ES-I3 (cell line): ENCODE results near the gene PRAMEF8.
"Not testable (repeated sequence)": the region's sequence is repeated elsewhere in the genome, so short reads cannot be mapped to it uniquely, and the experiment has no call there.

Source experiments
- H3K36me3 ChIP-seq: 2 replicates; pipeline ENCODE4 v1.6.1; 2013; ENCODE audit warnings: mild to moderate bottlenecking, low read length, control low read depth, moderate library complexity; ENCODE audit not compliant: insufficient read depth
- H3K4me1 ChIP-seq: 2 replicates; pipeline ENCODE4 v1.6.1; 2013; ENCODE audit warnings: mild to moderate bottlenecking, control low read depth, low read length; ENCODE audit not compliant: insufficient read depth
- H3K9ac ChIP-seq: 2 replicates; pipeline ENCODE4 v1.6.1; 2013; ENCODE audit warnings: low read depth, mild to moderate bottlenecking, low read length, moderate library complexity
- H3K9me3 ChIP-seq: 2 replicates; pipeline ENCODE4 v1.6.1; 2013; ENCODE audit warnings: mild to moderate bottlenecking, low read length, moderate library complexity; ENCODE audit not compliant: control insufficient read depth, insufficient read depth

The PRAMEF8 gene

DNA sequence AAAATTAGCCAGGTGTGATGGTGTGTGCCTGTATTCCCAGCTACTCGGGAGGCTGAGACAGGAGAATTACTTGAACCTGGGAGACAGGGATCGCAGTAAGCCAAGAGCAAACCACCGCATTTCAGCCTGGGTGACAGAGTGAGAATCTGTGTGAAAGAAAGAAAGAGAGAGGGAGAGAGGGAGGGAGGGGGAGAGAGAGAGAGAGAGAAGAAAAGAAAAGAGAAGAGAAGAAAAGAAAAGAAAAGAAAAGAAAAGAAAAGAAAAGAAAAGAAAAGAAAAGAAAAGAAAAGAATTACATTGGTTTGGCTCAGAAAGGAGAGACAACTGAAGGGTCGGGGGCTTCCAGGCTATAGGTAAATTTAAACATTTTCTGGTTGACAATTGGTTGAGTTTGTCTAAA lies 45.3 kb downstream of the PRAMEF8 start:
- H3K9me3 ChIP-seq, H3K9ac ChIP-seq, H3K36me3 ChIP-seq, H3K4me1 ChIP-seq: not testable (repeated sequence)

DNA sequence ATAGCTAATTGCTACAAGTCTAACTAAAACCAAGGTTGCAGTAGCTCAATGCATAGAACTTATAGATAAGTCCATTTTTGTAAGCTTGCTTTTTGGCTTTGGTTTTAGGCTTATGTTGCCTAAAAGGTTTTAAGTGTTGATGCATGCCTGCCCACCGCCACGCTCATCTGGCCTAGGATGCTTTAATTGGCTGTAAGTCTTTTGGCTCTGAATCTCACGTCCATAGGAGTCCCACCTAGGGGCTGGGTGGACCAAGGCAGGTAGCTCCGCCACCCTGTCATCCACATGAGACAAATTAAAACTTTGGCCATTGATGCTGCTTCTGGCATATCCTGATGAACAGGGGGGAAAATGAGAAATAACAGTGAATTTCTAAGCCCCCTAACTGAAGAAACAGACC lies 47.4 kb downstream of the PRAMEF8 start:
- H3K36me3 ChIP-seq, H3K4me1 ChIP-seq, H3K9me3 ChIP-seq, H3K9ac ChIP-seq: not testable (repeated sequence)

DNA sequence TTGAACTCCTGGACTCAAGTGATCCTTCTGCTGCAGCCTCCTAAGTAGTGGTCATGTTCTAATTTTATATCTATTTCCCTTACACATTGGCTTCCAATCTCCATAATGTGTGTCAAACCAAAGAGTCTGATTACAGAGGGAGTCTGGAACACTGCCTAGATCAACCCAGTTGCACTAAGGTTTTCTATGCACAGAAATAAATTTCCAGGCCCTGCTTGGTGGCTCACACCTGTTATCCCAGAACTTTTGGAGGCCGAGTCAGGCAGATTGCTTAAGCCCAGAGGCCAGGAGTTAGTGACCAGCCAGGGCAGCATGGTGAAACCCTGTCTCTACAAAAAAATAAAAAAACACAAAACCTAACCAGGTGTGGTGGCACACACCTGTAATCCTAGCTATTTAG lies 50.9 kb downstream of the PRAMEF8 start:
- H3K9me3 ChIP-seq, H3K36me3 ChIP-seq: not testable (repeated sequence)

DNA sequence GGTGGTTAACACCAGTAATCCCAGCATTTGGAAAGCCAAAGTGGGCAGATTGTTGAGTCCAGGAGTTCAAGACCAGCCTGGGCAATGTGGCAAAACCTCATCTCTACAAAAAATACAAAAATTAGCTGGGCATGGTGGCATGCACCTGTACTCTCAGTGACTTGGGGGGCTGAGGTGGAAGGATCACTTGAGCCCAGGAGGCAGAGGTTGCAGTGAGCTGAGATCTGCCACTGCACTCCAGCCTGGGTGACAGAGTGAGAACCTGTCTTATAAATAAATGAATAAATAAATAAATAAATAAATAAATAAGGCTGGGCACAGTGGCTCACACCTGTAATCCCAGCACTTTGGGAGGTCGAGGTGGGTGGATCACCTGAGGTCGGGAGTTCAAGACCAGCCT lies 52.9 kb downstream of the PRAMEF8 start:
- not testable (repeated sequence) for H3K36me3 ChIP-seq, H3K4me1 ChIP-seq, H3K9ac ChIP-seq, H3K9me3 ChIP-seq

More for the DNA sequence above, 50.9 kb downstream of the PRAMEF8 start:
- H3K4me1 ChIP-seq, H3K9ac ChIP-seq: not testable (repeated sequence)
